LoVo (cell line): ENCODE measurements around the gene CFAP410.
"Not testable (repeated sequence)": the region's sequence is repeated elsewhere in the genome, so short reads cannot be mapped to it uniquely, and the experiment has no call there.

Experiments
- DNase-seq: peaks from one replicate; pipeline ENCODE4 v3.0.0-alpha.2; 2016; ENCODE audit warnings: low spot score

CFAP410 gene

GRCh38 chr21:44285138-44285992, 53.8 kb downstream of the CFAP410 start, which contains the start of gene AIRE:
AIRE (plus strand) TSS chr21:44285876; CDS start chr21:44286007, 131 bp downstream.
- DNase-seq: no peak

GRCh38 chr21:44283948-44284347, 55.2 kb downstream of the CFAP410 start:
- DNase-seq: no peak

- DNase-seq: not testable (repeated sequence)
These were observed 55.9 kb downstream of the CFAP410 start for GRCh38 chr21:44283211-44283785.

- DNase-seq: no peak
These were observed 56.8 kb downstream of the CFAP410 start for GRCh38 chr21:44282370-44282769.

GRCh38 chr21:44281801-44282200, 57.4 kb downstream of the CFAP410 start:
- DNase-seq: no peak

- DNase-seq: no peak
These were observed 59.6 kb downstream of the CFAP410 start for GRCh38 chr21:44279354-44280260.
